ELR (cell line): ENCODE data around the gene EVA1C.
"Not testable (repeated sequence)": the region's sequence is repeated elsewhere in the genome, so short reads cannot be mapped to it uniquely, and the experiment has no call there.

ENCODE experiments used
- DNase-seq: peaks from one replicate; pipeline ENCODE4 v3.0.0-alpha.2; 2015; ENCODE audit warnings: low read depth

Gene EVA1C

GRCh38 chr21:32412162-32413014, at the start of gene EVA1C:
Gene EVA1C, plus strand, starts transcription at chr21:32412706. Its CDS starts 148 bp downstream, at chr21:32412854.
- peak; percentile 66 for DNase-seq

GRCh38 chr21:32364387-32364786, 48.1 kb upstream of the EVA1C start:
- DNase-seq, result no peak

- no peak for DNase-seq
Measured at GRCh38 chr21:32364796-32365195, 47.7 kb upstream of the EVA1C start.

- DNase-seq, result no peak
Measured at GRCh38 chr21:32366191-32366590, 46.3 kb upstream of the EVA1C start.

- DNase-seq, result no peak
Measured at GRCh38 chr21:32367158-32367557, 45.3 kb upstream of the EVA1C start.

- no peak for DNase-seq
Measured at GRCh38 chr21:32368386-32368785, 44.1 kb upstream of the EVA1C start.

GRCh38 chr21:32368961-32369360, 43.5 kb upstream of the EVA1C start:
- DNase-seq, result not testable (repeated sequence)

GRCh38 chr21:32370998-32371766, 41.3 kb upstream of the EVA1C start:
- no peak for DNase-seq

GRCh38 chr21:32371913-32372314, 40.6 kb upstream of the EVA1C start:
- peak; percentile 51 for DNase-seq

- DNase-seq, result no peak
Measured at GRCh38 chr21:32372755-32373154, 39.8 kb upstream of the EVA1C start.

- DNase-seq, result no peak
Measured at GRCh38 chr21:32377506-32377905, 35.0 kb upstream of the EVA1C start.

- DNase-seq, result no peak
Measured at GRCh38 chr21:32377991-32378390, 34.5 kb upstream of the EVA1C start.

GRCh38 chr21:32378956-32379355, 33.5 kb upstream of the EVA1C start:
- DNase-seq, result no peak

GRCh38 chr21:32380940-32381339, 31.6 kb upstream of the EVA1C start:
- DNase-seq, result no peak

GRCh38 chr21:32381571-32381970, 30.9 kb upstream of the EVA1C start:
- DNase-seq, result no peak

- peak; percentile 62 for DNase-seq
Measured at GRCh38 chr21:32382108-32382644, 30.3 kb upstream of the EVA1C start.

- DNase-seq, result no peak
Measured at GRCh38 chr21:32383812-32384211, 28.7 kb upstream of the EVA1C start.

- DNase-seq, result no peak
Measured at GRCh38 chr21:32386195-32386870, 26.2 kb upstream of the EVA1C start.

- no peak for DNase-seq
Measured at GRCh38 chr21:32387151-32387550, 25.4 kb upstream of the EVA1C start.

- no peak for DNase-seq
Measured at GRCh38 chr21:32388306-32388705, 24.2 kb upstream of the EVA1C start.

GRCh38 chr21:32389337-32390015, 23.0 kb upstream of the EVA1C start:
- DNase-seq, result no peak
